NCI-H82 (cell line): Measurements from ENCODE around the gene ACSF3.

Experiments
- DNase-seq: peaks from one replicate; lab custom pipeline; 2025; lab: John Stamatoyannopoulos, UW

Gene ACSF3

GRCh38 chr16:89112377-89113151 is 18.9 kb downstream of the ACSF3 start:
- no peak for DNase-seq

DNA sequence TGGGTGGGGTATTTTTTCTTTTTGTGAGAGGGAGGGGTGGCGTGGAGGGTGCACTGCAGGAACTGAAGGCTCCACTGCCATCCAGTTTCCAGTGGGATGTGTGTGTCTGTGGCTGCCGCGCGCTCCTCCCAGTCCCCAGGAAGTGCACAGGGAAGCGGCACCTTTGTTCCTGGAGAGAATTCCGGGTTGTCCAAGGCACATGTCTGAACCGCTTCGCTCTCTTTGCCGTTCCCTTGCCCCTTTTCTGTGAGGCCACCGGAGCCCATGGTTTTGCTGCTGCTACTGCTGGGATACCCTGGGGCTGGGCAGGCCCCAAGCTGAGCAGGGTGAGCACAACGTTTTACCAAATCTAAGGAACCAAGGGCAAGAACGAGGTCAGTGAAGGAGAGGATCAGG is 19.5 kb downstream of the ACSF3 start:
- DNase-seq, result no peak

- no peak for DNase-seq
Measured at GRCh38 chr16:89113661-89114060, 20.0 kb downstream of the ACSF3 start.

GRCh38 chr16:89114159-89114981 is 20.7 kb downstream of the ACSF3 start:
- no peak for DNase-seq

DNA sequence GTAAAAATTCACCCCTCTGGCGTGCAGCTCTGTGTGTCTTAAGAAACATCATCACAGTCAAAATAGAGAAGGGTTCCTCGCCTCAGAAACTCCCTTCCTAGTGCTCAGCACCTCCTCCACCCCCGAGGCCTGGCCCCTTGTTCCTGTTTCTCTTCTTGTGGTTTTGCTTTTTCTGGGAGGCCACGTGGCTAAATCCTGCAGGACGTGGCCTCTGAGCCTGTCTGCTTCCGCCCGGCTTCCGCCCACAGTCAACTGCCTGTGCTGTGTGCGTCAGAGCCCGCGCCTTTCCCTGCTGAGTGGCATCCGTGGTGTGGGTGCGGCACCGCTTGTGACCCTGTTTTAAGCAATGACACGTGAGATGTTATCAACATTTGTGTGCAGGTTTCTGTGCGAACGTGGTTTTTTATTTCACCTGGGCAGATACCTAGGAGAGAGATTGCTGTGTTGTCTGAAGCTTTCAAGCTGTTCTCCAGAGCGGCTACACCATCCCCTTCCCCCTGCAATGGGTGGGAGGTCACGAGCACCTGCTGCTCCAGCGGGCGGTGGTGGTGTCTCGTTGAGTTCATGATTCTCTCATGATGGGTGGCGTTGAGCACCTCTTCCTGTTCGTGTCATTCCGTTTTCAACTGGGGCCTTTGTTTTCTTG is 21.7 kb downstream of the ACSF3 start:
- DNase-seq, result no peak

DNA sequence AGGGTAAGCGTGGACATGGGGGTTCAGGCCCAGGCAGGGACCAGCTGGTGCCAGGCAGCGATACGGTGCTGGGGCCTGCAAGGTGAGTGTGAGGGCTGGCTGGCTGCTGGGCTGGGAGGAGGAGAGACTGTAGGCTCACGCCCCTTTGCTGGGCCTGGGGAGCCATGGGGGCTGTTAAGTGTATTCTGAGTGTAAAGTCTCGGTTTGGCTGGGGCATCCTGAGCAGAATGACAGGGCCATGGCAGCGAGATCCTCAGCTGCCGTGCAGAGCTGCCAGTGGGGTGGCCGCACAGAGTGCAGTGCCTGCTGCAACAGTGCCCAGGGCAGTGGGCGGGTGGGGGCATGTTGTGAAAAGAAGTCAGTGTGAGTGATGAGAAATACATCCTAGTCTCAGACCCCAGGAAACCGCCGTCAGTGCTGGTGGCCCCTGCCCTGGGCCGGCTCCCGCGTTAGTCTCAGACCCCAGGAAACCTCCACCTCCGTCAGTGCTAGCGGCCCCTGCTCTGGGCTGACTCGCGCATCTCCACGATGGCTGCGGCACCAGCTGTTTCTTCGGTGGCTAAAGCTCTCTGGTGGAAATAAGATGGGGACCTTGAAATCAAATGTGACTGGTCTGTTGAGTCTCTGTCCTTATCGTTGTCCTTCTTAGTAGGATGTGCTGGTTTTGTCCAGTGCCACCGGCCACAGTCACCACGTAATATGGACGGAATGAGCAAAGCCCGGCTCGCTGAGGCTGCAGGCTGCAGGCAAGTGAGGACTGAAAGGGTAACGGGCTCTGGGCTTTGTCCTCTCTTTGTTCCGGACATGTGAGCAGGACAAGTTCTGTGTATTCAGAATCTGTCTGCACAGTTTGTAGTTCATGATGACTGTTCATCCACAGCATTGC is 22.9 kb downstream of the ACSF3 start:
- DNase-seq, result no peak

- DNase-seq, result no peak
Measured at GRCh38 chr16:89117227-89117974, 23.7 kb downstream of the ACSF3 start.

DNA sequence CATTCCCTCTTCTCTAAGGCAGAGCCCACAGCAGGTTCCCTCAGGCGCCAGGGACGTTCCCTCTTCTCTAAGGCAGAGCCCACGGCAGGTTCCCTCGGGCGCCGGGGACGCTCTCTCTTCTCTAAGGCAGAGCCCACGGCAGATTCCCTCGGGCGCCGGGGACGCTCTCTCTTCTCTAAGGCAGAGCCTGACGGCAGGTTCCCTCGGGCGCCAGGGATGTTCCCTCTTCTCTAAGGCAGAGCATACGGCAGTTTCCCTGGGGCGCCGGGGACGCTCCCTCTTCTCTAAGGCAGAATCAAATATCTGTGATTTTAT is 24.3 kb downstream of the ACSF3 start:
- no peak for DNase-seq

DNA sequence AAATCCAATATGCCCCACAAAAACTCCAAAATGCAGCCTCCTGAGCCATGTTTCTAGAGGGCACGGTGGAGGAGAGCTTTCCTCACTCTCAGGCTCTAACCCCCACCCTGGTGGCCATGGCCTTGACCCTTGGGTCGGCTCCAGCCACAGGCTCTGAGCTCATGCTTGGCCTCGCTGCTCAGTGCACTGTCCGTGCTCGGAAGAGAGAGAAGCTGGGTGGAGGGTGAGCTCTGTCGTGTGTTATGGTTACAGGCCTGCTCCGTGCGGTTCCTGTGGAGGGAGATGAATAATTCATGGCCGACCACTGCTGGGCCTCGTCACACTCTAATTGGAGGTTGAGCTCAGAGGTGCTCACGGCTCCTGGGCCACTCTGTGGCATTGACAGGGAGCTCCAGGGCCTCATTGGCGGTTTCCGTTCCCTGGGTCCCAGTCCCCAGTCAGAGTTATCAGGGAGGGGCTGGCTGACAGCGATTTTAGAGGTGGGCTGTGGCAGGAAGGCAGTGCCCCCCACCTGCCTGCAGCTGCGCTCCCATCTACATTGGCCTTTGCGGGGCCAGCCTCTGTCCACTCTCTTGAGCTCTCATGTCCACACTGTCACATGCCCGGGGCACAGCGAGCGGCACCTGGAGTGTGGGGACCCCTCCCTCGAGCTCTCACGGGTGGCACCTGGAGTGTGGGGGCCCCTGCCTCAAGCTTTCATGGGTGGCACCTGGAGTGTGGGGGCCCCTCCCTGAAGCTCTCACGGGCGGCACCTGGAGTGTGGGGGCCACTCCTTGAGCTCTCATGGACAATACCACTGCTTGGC is 24.9 kb downstream of the ACSF3 start:
- no peak for DNase-seq

DNA sequence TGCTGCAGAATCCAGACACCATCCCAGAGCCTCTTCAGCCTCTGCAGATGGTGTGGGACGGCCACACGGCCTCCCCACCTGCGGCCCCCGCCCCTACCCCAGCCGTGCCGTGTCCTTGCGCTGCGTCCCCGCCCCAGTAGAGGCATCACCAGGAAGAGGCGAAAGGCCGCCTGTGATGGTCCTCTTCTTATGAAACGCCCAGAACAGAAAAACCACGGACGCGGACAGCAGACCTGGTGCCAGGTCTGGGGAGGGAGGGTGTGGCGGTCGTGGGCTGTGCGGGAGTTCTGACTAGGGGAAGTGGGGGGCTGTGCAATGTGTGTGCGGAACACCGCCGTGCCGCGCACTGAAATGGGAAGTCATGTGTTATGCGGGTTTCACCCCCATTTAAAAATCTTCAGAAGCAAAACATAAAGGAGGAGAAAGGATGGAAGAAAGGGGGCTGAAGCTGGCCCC is 25.5 kb downstream of the ACSF3 start:
- no peak for DNase-seq

GRCh38 chr16:89119661-89120141 is 26.0 kb downstream of the ACSF3 start:
- DNase-seq, result no peak

DNA sequence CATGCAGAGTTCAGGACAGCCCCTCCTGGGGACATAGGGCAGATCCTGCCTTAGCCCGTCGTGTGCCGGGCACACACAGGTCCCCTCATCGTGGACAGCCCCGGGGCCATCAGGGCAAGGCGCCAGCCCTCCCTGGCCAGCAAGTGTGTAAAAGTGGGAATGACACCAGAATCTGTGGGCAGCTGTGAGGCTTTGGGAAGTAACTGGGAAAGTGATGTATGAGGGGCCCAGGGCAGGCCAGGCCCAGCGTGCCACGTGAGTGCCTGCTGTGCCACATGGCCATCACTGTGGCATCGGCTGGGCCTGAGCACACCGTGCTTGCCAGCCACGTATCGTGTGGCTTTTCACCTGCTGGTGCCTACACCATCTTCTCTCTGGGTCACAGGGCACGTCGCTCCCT is 26.6 kb downstream of the ACSF3 start:
- DNase-seq, result no peak

GRCh38 chr16:89120921-89121351 is 27.3 kb downstream of the ACSF3 start:
- DNase-seq, result no peak

DNA sequence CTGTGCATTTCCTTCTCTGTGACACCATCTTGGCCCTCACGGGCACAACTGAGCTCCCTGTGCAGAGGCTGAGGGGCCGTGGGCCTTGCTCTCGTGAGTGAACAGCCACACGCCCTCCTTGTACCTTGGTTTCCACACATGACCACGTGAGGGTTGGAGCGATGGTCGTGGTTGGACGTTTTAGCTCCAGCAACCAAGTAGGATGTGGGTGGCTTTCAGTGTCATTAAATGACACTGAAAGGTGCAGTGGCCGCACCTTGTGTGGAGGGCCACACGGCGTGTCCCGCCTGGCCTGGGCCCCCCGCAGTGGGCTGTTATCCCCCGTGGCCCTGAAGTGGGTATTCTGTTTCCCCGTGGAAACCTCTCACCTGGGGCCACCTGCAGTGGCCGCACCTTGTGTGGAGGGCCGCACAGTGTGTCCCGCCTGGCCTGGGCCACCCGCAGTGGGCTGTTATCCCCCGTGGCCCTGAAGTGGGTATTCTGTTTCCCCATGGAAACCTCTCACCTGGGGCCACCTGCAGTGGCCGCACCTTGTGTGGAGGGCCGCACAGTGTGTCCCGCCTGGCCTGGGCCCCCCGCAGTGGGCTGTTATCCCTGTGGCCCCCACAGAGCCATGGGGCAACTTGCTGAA is 28.2 kb downstream of the ACSF3 start:
- no peak for DNase-seq

DNA sequence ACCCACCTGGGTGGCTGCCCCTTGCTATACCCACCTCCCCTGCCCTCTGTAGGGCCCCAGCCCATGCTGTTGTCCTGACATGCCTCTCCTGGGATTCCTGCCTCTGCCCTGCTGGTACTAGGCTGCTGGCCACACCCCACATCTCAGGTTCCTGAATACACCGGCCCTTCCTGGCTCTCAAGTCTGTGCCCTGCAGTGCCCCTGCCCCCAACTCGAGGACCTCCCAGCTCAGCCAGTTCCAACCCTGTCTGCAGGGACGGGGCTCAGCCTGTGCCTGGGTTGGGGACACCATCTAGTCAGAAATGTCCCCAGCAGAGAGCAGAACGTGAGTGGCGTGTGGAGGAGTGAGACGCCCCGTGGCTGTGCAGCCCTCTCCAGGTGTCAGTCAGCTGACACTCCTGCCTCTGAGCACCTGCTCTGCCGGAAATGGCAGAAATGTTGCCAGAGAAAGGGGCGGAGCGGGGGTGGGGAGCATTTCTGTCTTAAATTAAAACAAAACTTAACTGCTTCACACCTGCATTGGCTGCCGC is 28.7 kb downstream of the ACSF3 start:
- DNase-seq, result no peak

DNA sequence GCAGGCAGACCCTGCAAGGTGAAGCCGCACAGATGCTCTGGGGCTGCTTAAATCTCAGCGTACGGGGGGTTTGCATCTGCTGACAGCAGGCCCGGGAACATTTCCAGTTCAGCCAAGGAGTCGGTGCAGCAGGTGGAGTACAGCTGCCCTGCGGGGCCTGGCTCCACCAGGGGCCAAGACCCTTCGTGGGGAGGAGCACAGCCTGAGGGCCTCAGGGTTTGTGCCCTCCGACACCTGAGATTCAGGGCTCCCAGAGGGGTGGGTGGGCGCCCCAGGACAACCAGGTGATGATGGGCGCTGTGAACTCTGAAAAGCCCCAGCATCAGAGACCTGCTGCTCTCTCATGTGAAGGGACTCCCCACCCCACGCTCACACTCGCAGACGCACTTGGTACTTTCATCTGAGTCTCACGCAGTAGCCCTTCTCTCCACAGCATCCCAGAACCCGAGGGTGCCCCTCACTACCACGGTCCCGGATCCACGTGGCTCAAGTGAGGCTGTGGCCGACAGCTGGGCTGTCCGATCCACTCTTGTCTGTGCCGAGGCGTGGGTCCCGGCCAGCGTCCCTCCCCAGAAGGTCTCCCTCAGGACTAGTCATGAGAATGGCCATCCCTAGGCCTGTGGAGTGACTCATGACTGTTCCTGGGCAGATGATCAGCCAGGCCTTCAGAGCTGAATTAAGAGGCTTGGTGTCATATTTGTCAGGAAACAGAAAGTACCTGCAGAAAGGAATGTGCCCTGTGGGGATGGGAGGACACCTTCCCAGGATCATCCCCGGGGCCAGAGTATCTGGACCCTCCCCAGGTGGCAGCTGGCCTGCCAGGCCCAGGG is 29.6 kb downstream of the ACSF3 start:
- no peak for DNase-seq

- DNase-seq, result no peak
Measured at GRCh38 chr16:89123831-89124100, 30.1 kb downstream of the ACSF3 start.

- DNase-seq, result no peak
Measured at GRCh38 chr16:89129378-89129777, 35.7 kb downstream of the ACSF3 start.

GRCh38 chr16:89130448-89130847 is 36.8 kb downstream of the ACSF3 start:
- no peak for DNase-seq
